HG03575 (cell line): Measurements from ENCODE around the gene NUP133.
"Not testable (repeated sequence)": the region's sequence is repeated elsewhere in the genome, so short reads cannot be mapped to it uniquely, and the experiment has no call there.

Experiments
- ATAC-seq: cut with Tn5 transposase; IDR thresholded peaks from one replicate; pipeline ENCODE4 v1.9.1; 2021; ENCODE audit not compliant: unreplicated experiment, insufficient number of reproducible peaks, low FRiP score; ENCODE audit errors: extremely low read depth

NUP133 gene

DNA sequence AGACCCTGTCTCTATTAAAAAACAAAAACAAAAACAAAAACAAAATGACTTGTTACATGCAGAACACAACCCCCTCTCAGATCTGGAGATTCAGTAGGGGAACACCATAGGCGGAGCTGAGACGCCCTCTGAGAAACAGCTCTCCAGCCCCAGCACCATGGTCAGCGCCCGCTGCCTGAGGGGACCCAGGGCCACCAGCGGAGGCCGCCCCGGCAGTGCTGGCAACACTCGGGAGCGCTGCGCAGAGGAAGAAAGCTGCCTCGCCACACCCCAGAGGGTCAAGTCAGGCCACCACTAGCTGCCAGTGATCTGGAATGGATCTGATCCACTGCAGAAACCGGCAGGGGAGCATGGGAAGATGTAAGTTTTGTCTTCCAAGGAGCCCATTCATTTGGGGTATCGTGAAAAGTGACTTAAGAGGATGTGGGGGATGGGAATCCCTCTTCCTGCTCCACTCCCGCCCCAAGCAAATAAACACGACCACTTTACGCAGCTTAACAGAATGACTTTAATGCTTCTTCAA, 77.3 kb downstream of the NUP133 start:
- no peak for ATAC-seq

DNA sequence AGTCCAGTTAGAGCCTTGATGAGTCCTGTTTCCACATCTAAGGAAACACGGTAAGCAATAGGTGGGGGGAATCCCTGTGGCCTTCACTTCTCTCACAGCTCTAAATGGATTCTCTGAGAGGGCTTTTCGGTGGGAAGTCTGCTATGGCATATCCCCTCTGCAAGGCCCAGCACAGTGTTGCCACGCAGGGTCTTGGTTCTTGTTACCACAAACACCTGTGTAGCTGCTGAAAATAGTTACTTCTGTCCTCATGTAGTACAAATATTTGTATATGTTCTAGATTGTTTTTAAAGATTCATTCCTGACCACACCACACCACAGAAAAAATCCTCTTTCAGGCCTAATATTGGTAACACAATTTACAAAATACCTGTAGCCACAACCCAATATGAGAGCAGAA, 79.9 kb downstream of the NUP133 start:
- ATAC-seq, result no peak

- ATAC-seq, result no peak
Observed at GRCh38 chr1:229427572-229427971, 80.6 kb downstream of the NUP133 start.

GRCh38 chr1:229425564-229426159, 82.5 kb downstream of the NUP133 start:
- ATAC-seq, result no peak

- no peak for ATAC-seq
Observed at GRCh38 chr1:229420765-229421164, 87.4 kb downstream of the NUP133 start.

GRCh38 chr1:229420224-229420623, 87.9 kb downstream of the NUP133 start:
- no peak for ATAC-seq

DNA sequence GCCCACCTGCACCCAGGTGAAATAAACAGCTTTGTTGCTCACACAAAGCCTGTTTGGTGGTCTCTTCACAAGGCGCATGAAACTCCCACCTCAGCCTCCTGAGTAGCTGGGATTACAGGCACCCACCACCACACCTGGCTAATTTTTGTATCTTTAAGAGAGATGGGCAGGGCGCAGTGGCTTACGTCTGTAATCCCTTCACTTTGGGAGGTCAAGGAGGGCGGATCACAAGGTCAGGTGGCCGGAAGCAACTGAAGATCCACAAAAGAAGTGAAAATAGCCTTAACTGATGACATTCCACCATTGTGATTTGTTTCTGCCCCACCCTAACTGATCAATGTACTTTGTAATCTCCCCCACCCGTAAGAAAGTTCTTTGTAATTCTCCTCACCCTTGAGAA, 89.6 kb downstream of the NUP133 start:
- ATAC-seq, result not testable (repeated sequence)

DNA sequence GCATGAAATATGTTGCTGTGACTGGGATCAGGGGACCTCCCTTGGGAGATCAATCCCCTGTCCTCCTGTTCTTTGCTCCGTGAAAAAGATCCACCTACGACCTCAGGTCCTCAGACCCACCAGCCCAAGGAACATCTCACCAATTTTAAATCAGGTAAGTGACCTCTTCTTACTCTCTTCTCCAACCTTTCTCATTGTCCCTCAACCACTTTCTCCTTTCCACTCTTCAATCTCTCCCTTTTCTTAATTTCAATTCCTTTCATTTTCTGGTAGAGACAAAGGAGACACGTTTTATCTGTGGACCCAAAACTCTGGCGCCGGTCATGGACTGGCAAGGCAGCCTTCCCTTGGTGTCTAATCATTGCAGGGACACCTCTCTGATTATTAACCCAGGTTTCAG, 95.3 kb downstream of the NUP133 start:
- ATAC-seq, result not testable (repeated sequence)

DNA sequence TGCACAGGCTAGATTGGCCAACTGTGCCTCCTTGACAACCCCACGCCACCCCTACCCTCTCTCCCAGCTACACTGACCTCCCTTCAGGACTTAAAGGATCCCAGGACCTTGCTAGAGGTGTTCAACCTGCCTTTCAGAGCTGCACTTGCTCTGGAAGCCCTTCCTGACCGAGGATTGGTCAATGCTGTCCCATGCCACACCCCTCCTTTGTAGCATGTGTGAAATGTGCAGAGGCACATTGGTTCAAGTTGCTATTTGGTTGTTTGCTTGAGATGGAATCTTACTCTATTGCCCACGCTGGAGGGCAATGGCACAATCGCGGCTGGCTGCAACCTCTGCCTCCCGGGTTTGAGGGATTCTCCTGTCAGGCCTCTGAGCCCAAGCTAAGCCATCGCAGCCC, 96.1 kb downstream of the NUP133 start:
- ATAC-seq, result no peak

DNA sequence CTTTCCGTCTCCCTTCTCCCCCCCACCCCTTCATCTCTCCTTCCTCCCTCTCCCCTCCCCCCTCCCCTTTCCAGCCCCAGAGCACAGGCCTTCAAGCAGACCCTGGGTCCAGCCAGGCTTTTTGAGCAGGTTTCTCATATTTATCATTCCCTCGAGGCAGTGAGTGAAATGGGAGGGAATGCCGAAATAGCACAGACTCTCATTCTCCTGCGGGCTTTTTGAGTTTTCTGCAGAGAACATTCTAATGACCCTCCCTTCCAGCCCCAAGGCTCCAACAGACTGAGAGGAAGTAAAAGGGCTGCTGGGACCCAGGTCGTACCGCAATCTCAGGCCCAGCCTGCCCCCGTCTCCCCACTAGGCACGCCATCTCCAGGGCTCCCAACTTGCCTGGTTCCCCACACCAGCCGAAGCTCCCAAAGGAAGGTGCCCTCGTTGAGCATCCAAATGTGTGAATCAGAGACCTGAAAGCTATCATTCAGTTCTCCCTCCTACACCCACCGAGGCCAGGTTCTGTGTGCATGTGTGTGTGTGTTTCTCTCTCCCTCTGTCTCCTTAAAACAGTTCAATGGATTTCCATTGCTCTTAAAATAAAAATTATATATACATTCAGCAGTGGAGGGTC, 96.6 kb downstream of the NUP133 start:
- no peak for ATAC-seq

GRCh38 chr1:229410692-229411433, 97.3 kb downstream of the NUP133 start:
- no peak for ATAC-seq

DNA sequence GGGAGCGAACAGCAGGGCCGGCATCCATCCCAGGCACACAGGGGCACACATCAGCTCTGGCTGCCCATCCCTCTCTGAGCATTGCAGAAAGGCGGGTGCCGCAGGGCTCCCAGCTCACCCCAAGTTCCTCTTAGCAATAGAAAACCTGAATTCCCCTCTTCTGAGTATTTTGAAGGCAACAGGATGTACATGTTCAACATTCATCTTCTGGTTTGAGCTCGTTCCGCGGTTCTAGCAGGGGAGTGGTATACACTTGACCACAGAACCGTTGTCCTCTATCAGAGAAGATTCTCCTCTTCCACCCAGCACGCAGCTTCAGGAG, 97.8 kb downstream of the NUP133 start:
- ATAC-seq, result no peak

- no peak for ATAC-seq
Observed at GRCh38 chr1:229409616-229410369, 98.3 kb downstream of the NUP133 start.

- no peak for ATAC-seq
Observed at GRCh38 chr1:229408458-229409037, 99.6 kb downstream of the NUP133 start.

DNA sequence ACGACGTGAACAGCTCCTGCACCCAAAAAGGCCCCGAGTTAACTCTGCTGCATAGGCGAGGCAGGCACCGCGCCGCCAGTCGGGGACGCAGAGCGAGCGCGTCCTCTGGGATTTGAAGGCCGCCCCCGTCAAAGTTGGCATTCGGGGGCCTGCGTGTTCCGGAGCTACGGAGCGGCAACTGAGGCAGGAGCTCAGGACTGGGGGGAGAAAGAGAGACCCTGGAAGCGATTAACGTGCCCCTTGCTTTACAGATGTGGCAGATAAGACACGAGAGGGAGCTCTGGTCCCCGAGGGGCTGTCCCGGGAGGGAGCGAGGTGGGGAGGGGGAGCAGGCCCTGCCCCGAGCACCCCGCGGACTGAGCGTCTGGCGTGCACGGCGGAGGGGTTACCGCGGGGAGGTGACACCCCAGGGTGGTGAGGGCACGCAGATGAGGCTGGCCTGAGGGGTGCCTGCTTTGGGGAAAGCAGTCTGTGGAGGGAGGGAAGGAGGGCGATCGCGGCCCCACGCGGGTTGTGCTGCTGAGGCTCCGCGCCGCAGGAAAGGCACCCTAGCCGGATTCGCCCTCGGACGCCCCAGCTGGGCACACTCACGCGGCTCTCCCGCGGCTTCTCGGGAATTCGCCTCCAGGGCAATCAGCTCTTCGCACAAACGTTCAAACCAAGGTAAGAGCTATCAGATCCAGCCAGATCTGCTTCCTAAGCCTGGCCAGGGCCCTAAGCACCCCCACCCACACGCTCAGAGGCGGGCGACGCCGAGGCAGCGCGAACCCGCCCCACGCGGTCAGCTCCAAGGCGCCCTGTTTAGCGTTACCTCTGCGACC, 100.7 kb downstream of the NUP133 start:
- no peak for ATAC-seq

- no peak for ATAC-seq
Observed at GRCh38 chr1:229406798-229407197, 101.3 kb downstream of the NUP133 start.

DNA sequence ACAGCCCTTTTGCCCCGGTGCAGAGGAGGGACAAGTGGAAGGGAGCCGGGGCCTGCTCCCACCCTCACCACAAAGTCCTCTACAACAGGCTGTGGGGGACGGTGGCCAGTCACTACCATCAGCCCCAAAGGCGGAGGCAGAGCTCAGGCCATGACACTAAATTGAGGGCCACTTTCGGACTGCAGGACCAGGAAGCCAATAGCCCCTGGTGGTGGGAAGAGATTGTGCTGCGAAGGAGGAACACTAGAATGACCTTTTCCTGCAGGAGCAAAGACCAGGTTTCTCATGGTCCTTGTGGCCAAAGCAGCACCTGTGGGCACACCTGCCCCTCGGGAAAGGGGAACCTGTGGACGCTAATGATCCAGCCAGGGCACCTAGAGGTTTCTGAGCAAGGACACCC, 104.6 kb downstream of the NUP133 start:
- ATAC-seq, result no peak

GRCh38 chr1:229402993-229403392, 105.1 kb downstream of the NUP133 start:
- no peak for ATAC-seq
